Mesodermal cell (in vitro differentiated cells): ENCODE data around the gene AFDN.
"Not testable (repeated sequence)": the region's sequence is repeated elsewhere in the genome, so short reads cannot be mapped to it uniquely, and the experiment has no call there.

Experiments
- H3K27ac ChIP-seq: 2 replicates; pipeline ENCODE4 v1.7.0; 2013; ENCODE audit warnings: mild to moderate bottlenecking, low read depth, low read length, moderate library complexity; ENCODE audit not compliant: severe bottlenecking
- H3K36me3 ChIP-seq: 2 replicates; pipeline ENCODE4 v1.7.1; 2013; ENCODE audit warnings: mild to moderate bottlenecking, low read length, moderate library complexity; ENCODE audit not compliant: control insufficient read depth, insufficient read depth
- H3K4me1 ChIP-seq: one replicate; pipeline ENCODE4 v1.7.1; 2013; ENCODE audit warnings: mild to moderate bottlenecking, low read length; ENCODE audit not compliant: insufficient read depth, control insufficient read depth, poor library complexity, severe bottlenecking
- H3K4me3 ChIP-seq: 2 replicates; pipeline ENCODE4 v1.7.0; 2013; ENCODE audit warnings: low read length, control low read depth, mild to moderate bottlenecking; ENCODE audit not compliant: insufficient read depth, poor library complexity, severe bottlenecking; ENCODE audit errors: extremely low read depth
- H3K9me3 ChIP-seq: 2 replicates; pipeline ENCODE4 v1.7.1; 2013; ENCODE audit warnings: mild to moderate bottlenecking, low read length, moderate library complexity; ENCODE audit not compliant: control insufficient read depth
- WGBS, 2 experiments: methylation state at CpG; one replicate each; pipeline ENCODE4 v1.1.5; 2013; ENCODE audit warnings: missing lambda C conversion rate in 2 of 2; ENCODE audit not compliant: insufficient coverage in 2 of 2; 5-methylcytosine and 5-hydroxymethylcytosine counted together

Gene AFDN

GRCh38 chr6:167993169-167993568, 166.5 kb downstream of the AFDN start:
- WGBS, 2 experiments: 94 to 98% methylated on average over 8 to 11 of the region's 16 CpGs
- no peak overlapping the region for H3K27ac ChIP-seq
- no peaks in the 10 kb centered on the region for H3K9me3 ChIP-seq
- H3K4me1 ChIP-seq: no peaks in the 10 kb centered on the region
- no peak overlapping the region for H3K4me3 ChIP-seq
- no peaks in the 10 kb centered on the region for H3K36me3 ChIP-seq

DNA sequence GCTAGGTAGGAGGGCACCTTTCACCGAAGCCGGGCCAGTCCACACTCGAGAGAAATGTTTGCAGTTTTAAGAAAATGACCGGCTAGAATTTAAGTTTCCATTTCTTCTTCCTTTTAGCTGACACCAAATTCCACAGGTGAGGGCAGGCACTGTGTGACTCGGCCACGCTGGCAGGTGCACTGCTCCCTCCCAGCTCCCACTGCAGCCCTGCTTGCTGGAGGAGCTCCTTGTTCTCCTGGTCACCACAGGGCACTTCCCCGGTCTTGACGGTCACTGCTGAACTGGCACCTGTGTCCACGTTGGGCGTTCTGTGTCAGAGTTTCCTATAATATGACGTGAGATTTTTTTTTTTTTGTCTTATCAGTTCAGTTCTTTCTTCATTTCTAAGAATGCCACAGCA, 167.1 kb downstream of the AFDN start:
- Histone ChIP-seq H3K4me3 (no peak overlapping the region), H3K4me1 (no peaks in the 10 kb centered on the region), H3K27ac (no peak overlapping the region), H3K9me3 (no peaks in the 10 kb centered on the region), H3K36me3 (no peaks in the 10 kb centered on the region)
- WGBS, 2 experiments: 92 to 95% methylated on average over 4 to 10 of the region's 11 CpGs

- H3K4me3 ChIP-seq: no peak overlapping the region
- no peaks in the 10 kb centered on the region for H3K4me1 ChIP-seq
- H3K27ac ChIP-seq: no peak overlapping the region
- no peaks in the 10 kb centered on the region for H3K9me3 ChIP-seq
- no peaks in the 10 kb centered on the region for H3K36me3 ChIP-seq
- 88 to 93% methylated on average over 9 to 11 of the region's 12 CpGs for WGBS, 2 experiments
These were observed 168.6 kb downstream of the AFDN start for GRCh38 chr6:167995302-167995701.

DNA sequence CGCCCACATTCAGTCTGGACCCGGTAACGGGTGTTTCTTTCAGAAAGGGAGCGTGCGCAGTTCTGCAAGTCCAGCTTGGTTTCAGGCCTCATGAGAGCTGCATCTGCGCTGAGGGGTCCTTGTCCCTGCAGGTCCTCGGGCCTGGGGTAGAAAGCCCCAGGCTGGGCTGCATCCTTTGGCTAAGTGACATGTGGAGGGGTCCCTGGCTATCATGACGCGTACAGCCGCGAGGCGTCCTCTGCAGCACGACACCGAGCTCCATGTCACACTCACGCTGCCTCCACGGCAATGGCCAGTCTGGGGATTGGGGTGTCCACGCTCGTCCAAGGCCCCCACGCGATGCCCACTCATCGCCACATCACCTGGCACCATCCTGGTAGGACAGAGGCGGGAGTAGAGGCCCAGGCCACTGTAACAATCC, 169.0 kb downstream of the AFDN start:
- no peaks in the 10 kb centered on the region for H3K4me1 ChIP-seq
- H3K36me3 ChIP-seq: no peaks in the 10 kb centered on the region
- H3K9me3 ChIP-seq: no peaks in the 10 kb centered on the region
- 94 to 98% methylated on average over 18 to 22 of the region's 22 CpGs for WGBS, 2 experiments
- H3K27ac ChIP-seq: no peak overlapping the region
- H3K4me3 ChIP-seq: no peak overlapping the region

- Histone ChIP-seq H3K27ac (no peak overlapping the region), H3K9me3 (no peaks in the 10 kb centered on the region), H3K36me3 (no peaks in the 10 kb centered on the region), H3K4me3 (no peak overlapping the region), H3K4me1 (no peaks in the 10 kb centered on the region)
- WGBS, 2 experiments: 76 to 83% methylated on average over 21 of the region's 43 CpGs
These were observed 169.9 kb downstream of the AFDN start for GRCh38 chr6:167996424-167997199.

DNA sequence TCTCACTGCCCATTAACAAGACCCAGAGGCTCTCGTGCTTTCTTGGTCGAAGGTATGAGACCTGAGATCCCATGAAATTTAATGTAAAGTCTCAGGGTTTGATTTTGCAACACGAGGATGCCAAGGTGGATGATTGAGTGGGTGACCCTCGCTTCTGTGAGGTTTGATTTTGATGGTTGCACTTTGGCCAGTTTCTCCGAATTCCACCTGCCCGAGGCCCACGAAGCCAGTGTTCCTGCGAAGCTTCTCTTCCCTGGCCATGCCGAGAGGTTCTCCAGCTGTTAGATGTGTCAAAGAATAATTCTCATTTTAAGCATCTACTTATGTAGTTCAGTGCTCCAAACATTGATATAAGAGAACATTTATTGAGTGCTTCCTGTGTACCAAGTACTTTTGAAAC, 170.9 kb downstream of the AFDN start, which contains the start of gene KIF25:
Gene KIF25, plus strand, starts transcription at position 30 of the 400 bp plus-strand sequence. CDS start 31,915 bp downstream, outside the sequence.
- no peak within 1 kb of the TSS for H3K4me3 ChIP-seq
- H3K9me3 ChIP-seq: no peaks in the 10 kb centered on the region
- 100% methylated on average over 5 of the region's 9 CpGs; no CpG with 5 or more reads in 1 of the 2 experiments for WGBS, 2 experiments
- H3K27ac ChIP-seq: no peak within 1 kb of the TSS
- H3K36me3 ChIP-seq: no peaks in the 10 kb centered on the region
- H3K4me1 ChIP-seq: no peaks in the 10 kb centered on the region

DNA sequence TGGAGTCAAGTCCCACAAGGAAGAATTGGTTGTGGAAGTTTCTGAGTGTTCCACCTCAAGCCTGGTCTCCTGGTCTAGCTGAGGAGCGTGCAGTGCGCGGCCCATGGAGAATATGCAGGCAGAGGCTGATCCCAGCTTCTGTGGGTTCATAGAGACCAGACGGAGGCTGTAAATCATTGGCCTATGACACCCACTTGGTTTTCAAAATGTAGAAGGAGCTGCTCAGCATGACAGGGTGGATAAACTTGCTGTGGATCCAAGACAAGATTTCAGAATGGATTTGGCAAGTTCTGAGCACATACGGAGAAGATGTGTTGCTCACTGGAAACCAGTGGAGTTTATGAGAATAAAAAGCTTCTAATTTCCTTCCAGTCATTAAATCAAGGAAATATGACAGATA, 171.5 kb downstream of the AFDN start:
- H3K4me3 ChIP-seq: no peak overlapping the region
- no peak overlapping the region for H3K27ac ChIP-seq
- H3K4me1 ChIP-seq: no peaks in the 10 kb centered on the region
- no peaks in the 10 kb centered on the region for H3K9me3 ChIP-seq
- 92 to 98% methylated on average over 4 to 5 of the region's 5 CpGs for WGBS, 2 experiments
- H3K36me3 ChIP-seq: no peaks in the 10 kb centered on the region

GRCh38 chr6:168000198-168001028, 173.7 kb downstream of the AFDN start:
- no peaks in the 10 kb centered on the region for H3K9me3 ChIP-seq
- H3K4me3 ChIP-seq: no peak overlapping the region
- no peak overlapping the region for H3K27ac ChIP-seq
- WGBS, 2 experiments: 84 to 91% methylated on average over 10 to 12 of the region's 13 CpGs
- no peaks in the 10 kb centered on the region for H3K4me1 ChIP-seq
- H3K36me3 ChIP-seq: no peaks in the 10 kb centered on the region

DNA sequence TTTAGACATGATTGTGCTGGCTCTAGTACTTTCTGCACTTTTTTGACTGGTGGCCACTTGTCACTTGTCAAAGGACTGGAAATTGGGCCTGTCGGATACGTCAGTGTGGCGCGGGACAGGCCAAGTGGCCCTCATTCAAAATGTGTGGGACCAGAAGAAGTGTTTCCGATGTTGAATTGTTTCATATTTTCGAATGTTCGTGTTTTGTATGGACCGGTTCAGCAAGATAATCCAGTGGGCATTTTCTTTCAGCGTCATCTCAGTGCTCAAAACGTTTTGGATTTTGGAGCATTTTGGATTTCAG, 174.3 kb downstream of the AFDN start:
- Histone ChIP-seq H3K27ac (no peak overlapping the region), H3K4me3 (no peak overlapping the region), H3K9me3 (no peaks in the 10 kb centered on the region), H3K4me1 (no peaks in the 10 kb centered on the region), H3K36me3 (no peaks in the 10 kb centered on the region)
- 93% methylated on average over 9 to 10 of the region's 10 CpGs for WGBS, 2 experiments

GRCh38 chr6:168001514-168001913, 174.8 kb downstream of the AFDN start:
- H3K4me1 ChIP-seq, H3K4me3 ChIP-seq, H3K27ac ChIP-seq, H3K9me3 ChIP-seq, H3K36me3 ChIP-seq: not testable (repeated sequence)
- 93 to 94% methylated on average over 11 of the region's 21 CpGs for WGBS, 2 experiments

DNA sequence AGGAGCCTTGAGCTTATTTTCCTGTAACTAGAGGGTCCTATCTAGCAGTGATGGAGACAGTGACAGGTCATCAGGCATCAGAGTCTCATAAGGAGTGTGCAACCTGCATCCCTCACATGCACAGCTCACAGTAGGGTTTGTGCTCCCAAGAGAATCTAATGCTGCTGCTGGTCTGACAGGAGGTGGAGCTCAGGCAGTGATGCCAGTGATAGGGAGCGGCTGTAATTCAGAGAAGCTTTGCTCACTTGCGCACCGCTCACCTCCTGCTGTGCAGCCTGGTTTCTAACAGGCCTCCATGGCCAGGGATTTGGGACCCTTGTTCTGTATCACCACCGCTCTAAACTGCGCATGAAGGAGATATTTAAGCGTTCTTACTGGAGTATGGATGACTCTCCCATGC, 176.1 kb downstream of the AFDN start:
- WGBS, 2 experiments: 94 to 95% methylated on average over 6 of the region's 6 CpGs
- Histone ChIP-seq H3K4me3 (no peak overlapping the region), H3K9me3 (peaks cover 4% of the 10 kb centered on the region), H3K27ac (no peak overlapping the region), H3K36me3 (no peaks in the 10 kb centered on the region), H3K4me1 (no peaks in the 10 kb centered on the region)
